ENCODE measurements around the gene TMEM217. TPM values are rescaled to one million over a fixed set of nuclear protein-coding genes. Genes with fewer than 3 reads are reported as not detected.
A peak's percentile ranks its signal among the peaks of the same experiment; 100 is the strongest.

Gene TMEM217
- total RNA-seq, 4 donors from 2014 or later, result 0.41 to 1.4 (median 1.1) TPM; not detected in 1

DNA sequence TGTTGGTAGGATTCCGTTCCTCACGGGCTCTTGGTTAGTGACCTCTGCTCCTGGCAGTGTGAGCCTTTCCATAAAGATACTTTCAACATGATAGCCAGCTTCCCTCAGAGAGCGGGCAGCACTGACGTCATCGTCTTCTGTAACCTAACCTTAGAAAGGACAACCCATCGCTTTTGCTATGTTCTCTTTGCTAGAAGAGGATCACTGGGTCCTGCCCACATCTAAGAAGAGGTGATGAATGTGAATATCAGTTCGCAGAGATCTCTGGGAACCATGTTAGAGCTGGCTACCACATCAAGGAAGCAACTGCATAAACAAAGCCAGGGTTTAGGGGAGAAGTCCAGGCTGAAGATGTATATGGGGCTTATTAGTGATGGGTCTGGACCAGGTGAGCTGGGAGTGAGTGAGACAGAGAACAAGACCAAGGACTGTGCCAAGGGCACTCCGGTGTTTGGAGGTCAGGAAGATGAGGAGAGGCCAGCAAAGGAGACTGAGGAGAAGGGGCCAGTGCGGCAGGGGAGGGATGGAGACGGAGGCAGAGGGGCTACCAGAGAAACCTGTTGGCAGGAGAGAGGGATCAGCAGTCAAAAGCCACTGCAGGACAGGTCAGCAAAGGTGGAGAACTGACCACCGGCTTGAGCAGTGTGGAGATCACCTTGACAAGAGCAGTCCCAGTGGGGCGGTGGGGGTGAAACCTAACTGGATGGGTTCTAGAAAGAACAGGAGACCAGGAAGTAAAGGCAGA lies 48.3 kb downstream of the TMEM217 start:
- no peaks in the 10 kb centered on the region for H3K36me3 ChIP-seq
- TF ChIP-seq, protein P1, sequence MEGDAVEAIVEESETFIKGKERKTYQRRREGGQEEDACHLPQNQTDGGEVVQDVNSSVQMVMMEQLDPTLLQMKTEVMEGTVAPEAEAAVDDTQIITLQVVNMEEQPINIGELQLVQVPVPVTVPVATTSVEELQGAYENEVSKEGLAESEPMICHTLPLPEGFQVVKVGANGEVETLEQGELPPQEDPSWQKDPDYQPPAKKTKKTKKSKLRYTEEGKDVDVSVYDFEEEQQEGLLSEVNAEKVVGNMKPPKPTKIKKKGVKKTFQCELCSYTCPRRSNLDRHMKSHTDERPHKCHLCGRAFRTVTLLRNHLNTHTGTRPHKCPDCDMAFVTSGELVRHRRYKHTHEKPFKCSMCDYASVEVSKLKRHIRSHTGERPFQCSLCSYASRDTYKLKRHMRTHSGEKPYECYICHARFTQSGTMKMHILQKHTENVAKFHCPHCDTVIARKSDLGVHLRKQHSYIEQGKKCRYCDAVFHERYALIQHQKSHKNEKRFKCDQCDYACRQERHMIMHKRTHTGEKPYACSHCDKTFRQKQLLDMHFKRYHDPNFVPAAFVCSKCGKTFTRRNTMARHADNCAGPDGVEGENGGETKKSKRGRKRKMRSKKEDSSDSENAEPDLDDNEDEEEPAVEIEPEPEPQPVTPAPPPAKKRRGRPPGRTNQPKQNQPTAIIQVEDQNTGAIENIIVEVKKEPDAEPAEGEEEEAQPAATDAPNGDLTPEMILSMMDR (IDR thresholded peaks at IDR 0.05), result no peak
- TF ChIP-seq POLR2AphosphoS5 (IDR thresholded peaks at IDR 0.05), result no peak
- no peak for TF ChIP-seq POLR2A (IDR thresholded peaks at IDR 0.05)
- TF ChIP-seq EP300 (IDR thresholded peaks at IDR 0.05; ENCODE audit: low read depth), result no peak
- peak overlapping the region in 1 of 4 donors; percentile 13 for H3K27ac ChIP-seq
- intact Hi-C loops (cut with DNase I; ENCODE audit: low total_unique reads) (loop anchor here (1.0 to 10.0 kb wide), 2 partner anchors 158 to 325 kb away; partner anchors contain the start of gene C6orf89), in situ Hi-C loops (cut with MboI; ENCODE audit: low pct_ligation_motif_present in 1 of 4, low pct_unique_long_range_greater_than_20kb in 1 of 4, low sequenced_read_pairs in 3 of 4) (loop anchor here (10.0 to 25.0 kb wide), 7 partner anchors 155 to 447 kb away; partner anchors contain the start of gene C6orf89 (in 4 of the 4))
- peaks cover 0 to 17% (median 5%) of the 10 kb centered on the region in 4 donors for H3K4me1 ChIP-seq
- whole genome bisulfite sequencing, 2 donors (ENCODE audit: low coverage in 1 of 2), result 87 to 93% methylated on average over 8 to 12 of the region's 12 CpGs
- H3K27me3 ChIP-seq, result no peaks in the 10 kb centered on the region
- H3K4me3 ChIP-seq, result no peak overlapping the region
- no peak for DNase-seq
- H3K9me3 ChIP-seq, result no peaks in the 10 kb centered on the region

DNA sequence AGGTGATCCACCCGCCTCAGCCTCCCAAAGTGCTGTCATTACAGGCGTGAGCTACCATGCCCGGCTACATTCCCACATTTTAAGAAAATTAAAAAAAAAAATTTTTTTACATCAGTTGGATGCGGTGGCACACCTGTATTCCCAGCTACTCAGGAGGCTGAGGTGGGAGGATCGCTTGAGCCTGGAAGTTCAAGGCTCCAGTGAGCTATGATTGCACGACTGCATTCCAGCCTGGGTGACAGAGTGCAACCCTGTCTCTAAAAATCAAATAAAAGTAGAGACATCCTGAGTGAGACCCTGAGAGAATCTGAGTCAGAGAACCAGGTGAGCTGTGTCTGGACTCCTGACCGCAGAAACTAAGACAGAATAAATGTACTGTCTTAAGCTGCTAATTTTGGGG lies 49.2 kb downstream of the TMEM217 start:
- Histone ChIP-seq H3K4me3 (no peak overlapping the region), H3K27me3 (no peaks in the 10 kb centered on the region), H3K9me3 (no peaks in the 10 kb centered on the region), H3K36me3 (no peaks in the 10 kb centered on the region), H3K4me1 (peaks cover 5 to 24% (median 7%) of the 10 kb centered on the region in 4 donors), H3K27ac (no peak overlapping the region)
- in situ Hi-C loops (cut with MboI; ENCODE audit: low pct_ligation_motif_present in 1 of 4, low pct_unique_long_range_greater_than_20kb in 1 of 4, low sequenced_read_pairs in 3 of 4) (loop anchor here (10.0 to 25.0 kb wide), 6 partner anchors 154 to 446 kb away; partner anchors contain the start of gene C6orf89 (in 3 of the 4)), intact Hi-C loops (cut with DNase I; ENCODE audit: low total_unique reads) (loop anchor here (1.0 kb wide), 1 partner anchor 157 kb away; no protein-coding TSS in a partner anchor)
- no peak for TF ChIP-seq EP300 (IDR thresholded peaks at IDR 0.05; ENCODE audit: low read depth)
- TF ChIP-seq POLR2A (IDR thresholded peaks at IDR 0.05), result no peak
- TF ChIP-seq POLR2AphosphoS5 (IDR thresholded peaks at IDR 0.05), result no peak
- TF ChIP-seq, protein P1 (IDR thresholded peaks at IDR 0.05), result no peak
- 91 to 96% methylated on average over 5 to 7 of the region's 7 CpGs for WGBS, 2 donors (ENCODE audit: low coverage in 1 of 2)
- DNase-seq, result no peak

DNA sequence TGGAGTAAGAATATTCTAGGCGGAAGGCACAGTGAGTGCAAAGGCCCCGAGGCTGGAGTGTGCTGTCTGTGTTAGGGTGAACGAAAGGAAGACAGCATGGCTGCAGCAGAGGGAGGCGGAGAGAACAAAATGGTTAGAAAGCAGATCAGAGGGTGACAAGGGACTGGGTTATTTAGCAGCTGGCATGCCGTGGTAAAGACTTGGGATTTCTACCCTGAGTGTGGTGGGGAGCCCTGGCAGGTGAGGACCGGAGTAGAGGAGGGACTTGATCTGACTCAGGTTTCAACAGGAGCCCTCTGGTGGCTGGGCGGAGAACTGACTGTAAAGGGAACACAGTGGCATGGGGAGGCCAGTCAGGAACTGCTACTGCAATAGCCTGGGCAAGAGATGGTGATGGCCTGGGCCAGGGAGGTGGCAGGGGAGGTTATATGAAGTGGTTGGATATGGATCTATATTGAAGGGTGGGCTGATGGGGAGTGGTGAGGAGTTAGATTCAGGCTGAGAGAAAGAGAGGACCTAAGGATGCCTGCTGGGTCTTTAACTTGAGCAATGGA lies 50.0 kb downstream of the TMEM217 start:
- no peaks in the 10 kb centered on the region for H3K9me3 ChIP-seq
- peaks cover 11 to 32% (median 11%) of the 10 kb centered on the region in 4 donors for H3K4me1 ChIP-seq
- in situ Hi-C loops (cut with MboI; ENCODE audit: low pct_ligation_motif_present in 1 of 4, low pct_unique_long_range_greater_than_20kb in 1 of 4, low sequenced_read_pairs in 3 of 4), result loop anchor here (10.0 to 25.0 kb wide), 6 partner anchors 153 to 446 kb away; partner anchors contain the start of gene C6orf89 (in 3 of the 4)
- no peaks in the 10 kb centered on the region for H3K36me3 ChIP-seq
- no peak overlapping the region for H3K27ac ChIP-seq
- no peak overlapping the region for H3K4me3 ChIP-seq
- WGBS, 2 donors (ENCODE audit: low coverage in 1 of 2), result 57 to 93% methylated on average over 3 to 7 of the region's 7 CpGs
- intact Hi-C loops (cut with DNase I; ENCODE audit: low total_unique reads), result no loop called here
- H3K27me3 ChIP-seq, result no peaks in the 10 kb centered on the region
- DNase-seq, result peak; percentile 92
- TF ChIP-seq POLR2A (IDR thresholded peaks at IDR 0.05), result no peak
- TF ChIP-seq, protein P1 (IDR thresholded peaks at IDR 0.05), result peak; percentile 71 to 90 (median 84)

DNA sequence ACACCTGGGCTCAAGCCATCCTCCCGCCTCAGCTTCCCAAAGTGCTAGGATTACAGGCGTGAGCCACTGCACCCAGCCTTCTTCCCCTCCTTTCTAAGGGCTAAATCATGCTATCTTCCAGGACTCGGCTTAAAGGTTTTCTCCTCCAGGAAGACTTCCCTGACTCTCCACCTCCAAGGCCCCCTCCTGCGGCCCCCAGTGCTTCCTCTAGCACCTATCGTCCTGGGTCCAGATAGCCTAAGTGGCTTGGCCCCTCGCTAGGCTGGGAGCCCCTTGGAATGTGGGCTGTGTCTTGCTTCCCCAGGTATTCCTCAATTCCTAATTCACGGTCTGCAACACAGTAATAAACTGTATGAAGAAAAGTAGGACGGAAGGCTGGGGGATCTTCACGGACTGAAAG lies 51.3 kb downstream of the TMEM217 start:
- Histone ChIP-seq H3K9me3 (no peaks in the 10 kb centered on the region), H3K36me3 (no peaks in the 10 kb centered on the region), H3K27ac (no peak overlapping the region), H3K4me3 (no peak overlapping the region), H3K4me1 (peaks cover 11 to 46% (median 12%) of the 10 kb centered on the region in 4 donors), H3K27me3 (no peaks in the 10 kb centered on the region)
- intact Hi-C loops (cut with DNase I; ENCODE audit: low total_unique reads), result no loop called here
- WGBS, 2 donors (ENCODE audit: low coverage in 1 of 2), result 91 to 100% methylated on average over 1 to 9 of the region's 9 CpGs
- DNase-seq, result no peak
- no peak for TF ChIP-seq POLR2A (IDR thresholded peaks at IDR 0.05)
- TF ChIP-seq, protein P1 (IDR thresholded peaks at IDR 0.05), result no peak
- no peak for TF ChIP-seq EP300 (IDR thresholded peaks at IDR 0.05; ENCODE audit: low read depth)
- TF ChIP-seq POLR2AphosphoS5 (IDR thresholded peaks at IDR 0.05), result no peak
- in situ Hi-C loops (cut with MboI; ENCODE audit: low pct_ligation_motif_present in 1 of 4, low pct_unique_long_range_greater_than_20kb in 1 of 4, low sequenced_read_pairs in 3 of 4), result loop anchor here (10.0 to 25.0 kb wide), 6 partner anchors 152 to 444 kb away; partner anchors contain the start of gene C6orf89 (in 3 of the 4)
